Naive thymus-derived CD8-positive, alpha-beta T cell (primary cell): Measurements from ENCODE around the gene RIPK3. TPM values are rescaled to one million over a fixed set of nuclear protein-coding genes. Genes with fewer than 3 reads are reported as not detected.
A peak's percentile ranks its signal among the peaks of the same experiment; 100 is the strongest.
"Not testable (repeated sequence)": the region's sequence is repeated elsewhere in the genome, so short reads cannot be mapped to it uniquely, and the experiment has no call there.

Experiments
- ATAC-seq, 2 donors: fragments of 150-1000 bp; cut with Tn5 transposase in 1 of 2; sonication (Bioruptor Pico), chemical (Tn5 transposase) in 1 of 2; 1 replicate in 1 of 2; 2 replicates in 1 of 2; pipeline ENCODE4 v1.10.0; 2021; ENCODE audit warnings: mild to moderate bottlenecking in 2 of 2, moderate library complexity in 2 of 2
- POLR2A ChIA-PET: fragments of 350-600 bp; sonication (Branson Sonifier 250); formaldehyde crosslinking; loops from one replicate; lab custom pipeline; 2021; ENCODE audit warnings: antibody characterized with exemption; lab: Charles Lee
- DNase-seq, 10 donors: peaks; one replicate each; pipeline versions ENCODE4 v3.0.0 to v3.0.0-alpha.2; 2020 to 2022
- H3K27ac Mint-ChIP-seq, 10 donors: one replicate each; pipeline ENCODE4 v1.8.0; 2020 to 2022; ENCODE audit warnings: mild to moderate bottlenecking in 10 of 10, mixed read lengths in 10 of 10, moderate library complexity in 4 of 10, inconsistent platforms in 1 of 10
- H3K27me3 Mint-ChIP-seq, 5 donors: one replicate each; pipeline ENCODE4 v1.8.0; 2021 to 2022; ENCODE audit warnings: mixed read lengths in 5 of 5
- H3K36me3 Mint-ChIP-seq, 3 donors: one replicate each; pipeline ENCODE4 v1.8.0; 2020 to 2022; ENCODE audit warnings: mixed read lengths in 3 of 3, mild to moderate bottlenecking in 2 of 3, inconsistent platforms in 1 of 3
- H3K4me1 Mint-ChIP-seq, 4 donors: one replicate each; pipeline ENCODE4 v1.8.0; 2021 to 2022; ENCODE audit warnings: mixed read lengths in 4 of 4
- H3K4me3 Mint-ChIP-seq, 10 donors: one replicate each; pipeline ENCODE4 v1.8.0; 2020 to 2022; ENCODE audit warnings: mild to moderate bottlenecking in 10 of 10, mixed read lengths in 10 of 10, moderate library complexity in 6 of 10, inconsistent platforms in 1 of 10
- H3K9me3 Mint-ChIP-seq, 9 donors: one replicate each; pipeline ENCODE4 v1.8.0; 2020 to 2022; ENCODE audit warnings: mixed read lengths in 9 of 9, mild to moderate bottlenecking in 3 of 9, inconsistent platforms in 1 of 9, moderate library complexity in 1 of 9
- polyA plus RNA-seq, 3 donors: library from polyadenylated mRNA; unstranded; fragments of 300-500 nt; fragmentation: Illumina TruSeq; gene quantifications; one replicate each; pipeline ENCODE4 v1.2.3, GENCODE V29; 2021
- total RNA-seq, 8 experiments: library from RNA in 2 of 8; stranded (reverse) in 2 of 8; gene quantifications; one replicate each; pipeline ENCODE4 v1.2.3 and lab custom pipeline; 2021 to 2026

RIPK3 gene
- total and polyA plus RNA-seq, 5 experiments from 2014 or later: 5.3 to 35.8 (median 11.1) TPM

DNA sequence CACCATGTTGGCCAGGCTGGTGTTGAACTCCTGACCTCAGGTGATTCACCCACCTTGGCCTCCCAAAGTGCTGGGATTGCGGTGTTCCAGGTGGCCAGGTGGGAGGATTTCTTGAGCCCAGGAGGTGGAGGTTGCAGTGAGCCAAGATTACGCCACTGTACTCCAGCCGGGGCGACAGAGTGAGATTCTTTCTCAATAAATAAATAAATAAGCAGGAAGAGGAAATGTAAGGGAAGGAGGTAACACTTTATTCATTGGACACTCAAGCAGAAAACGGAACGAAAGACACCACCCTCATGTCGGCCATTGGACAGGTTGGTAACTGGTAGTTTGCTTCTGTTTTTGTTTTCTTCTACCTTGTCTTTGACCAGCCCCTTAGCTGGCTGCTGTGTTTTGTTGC, 15.2 kb upstream of the RIPK3 start:
- Mint-ChIP-seq H3K4me1 (no peaks in the 10 kb centered on the region), H3K9me3 (peaks cover 0 to 3% (median 0%) of the 10 kb centered on the region in 9 donors), H3K27ac (no peak overlapping the region), H3K27me3 (peaks cover 11 to 41% (median 33%) of the 10 kb centered on the region in 5 donors), H3K36me3 (peaks cover 0 to 3% (median 0%) of the 10 kb centered on the region in 3 donors), H3K4me3 (no peak overlapping the region)
- ATAC-seq: no peak
- POLR2A ChIA-PET: no interaction called here
- no peak for DNase-seq

DNA sequence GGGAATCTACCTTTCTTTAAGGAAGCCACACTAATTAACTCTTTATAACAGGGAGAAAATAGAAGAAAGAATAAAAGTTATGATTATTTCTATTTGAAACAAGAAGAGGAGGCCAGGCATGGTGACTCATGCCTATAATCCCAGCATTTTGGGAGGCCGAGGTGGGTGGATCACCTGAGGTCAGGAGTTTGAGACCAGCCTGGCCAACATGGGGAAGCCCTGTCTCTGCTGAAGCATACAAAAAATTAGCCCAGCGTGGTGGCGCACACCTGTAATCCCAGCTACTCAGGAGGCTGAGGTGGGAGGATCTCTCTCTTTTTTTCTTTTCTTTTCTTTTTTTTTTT, 14.7 kb upstream of the RIPK3 start:
- H3K27ac Mint-ChIP-seq, DNase-seq, ATAC-seq, H3K4me1 Mint-ChIP-seq, H3K4me3 Mint-ChIP-seq, H3K9me3 Mint-ChIP-seq, POLR2A ChIA-PET, H3K36me3 Mint-ChIP-seq: not testable (repeated sequence)
- peaks cover 17 to 45% (median 38%) of the 10 kb centered on the region in 5 donors for H3K27me3 Mint-ChIP-seq

DNA sequence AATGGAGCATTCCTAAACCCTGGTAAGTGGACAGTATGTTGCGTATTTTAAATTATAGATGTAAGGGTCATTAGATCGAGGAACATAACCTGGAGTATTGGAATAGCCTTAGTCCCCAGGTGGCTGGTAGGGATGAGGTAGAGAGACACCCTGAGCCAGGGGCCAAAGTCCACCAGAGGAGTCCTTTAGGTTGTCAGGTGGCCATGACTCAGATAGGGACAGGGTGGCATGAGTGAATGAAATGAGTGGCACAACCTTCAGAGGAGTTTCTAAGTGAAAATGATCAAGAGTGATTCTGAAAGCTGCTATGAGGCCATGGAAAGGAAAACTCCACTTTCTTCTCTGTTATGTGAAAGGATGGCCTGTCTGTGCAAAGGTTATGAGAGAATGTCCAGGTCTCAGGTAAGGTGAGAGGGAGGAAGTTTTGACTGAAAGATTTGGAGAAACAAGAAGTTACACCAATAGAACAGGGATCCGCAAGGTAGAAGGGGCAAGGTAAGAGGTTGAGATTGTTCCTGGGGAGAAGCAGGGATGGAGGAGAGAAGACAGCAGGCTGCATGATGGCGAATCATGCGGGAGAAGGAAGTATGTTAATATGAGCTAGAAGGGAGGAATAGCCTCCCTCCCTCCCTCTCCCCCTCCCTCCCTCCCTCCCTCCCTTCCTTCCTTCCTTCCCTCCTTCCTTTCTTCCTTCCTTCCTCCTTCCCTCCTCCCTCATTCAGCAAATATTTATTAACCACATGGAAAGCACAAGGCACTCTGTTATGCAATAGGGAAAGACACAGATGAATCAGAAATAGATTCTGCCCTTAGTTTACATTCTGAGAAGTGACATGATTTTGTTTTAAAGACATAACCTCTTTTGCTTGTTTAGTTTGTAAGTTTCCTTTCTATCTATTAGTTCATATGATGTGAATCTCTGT, 14.0 kb upstream of the RIPK3 start:
- ATAC-seq (no peak), DNase-seq (no peak)
- Mint-ChIP-seq H3K4me1 (no peaks in the 10 kb centered on the region), H3K36me3 (no peaks in the 10 kb centered on the region), H3K9me3 (no peaks in the 10 kb centered on the region), H3K27me3 (peaks cover 19 to 47% (median 43%) of the 10 kb centered on the region in 5 donors), H3K27ac (no peak overlapping the region), H3K4me3 (no peak overlapping the region)
- POLR2A ChIA-PET: no interaction called here

GRCh38 chr14:24351517-24351916, 11.7 kb upstream of the RIPK3 start:
- DNase-seq (no peak), ATAC-seq (no peak)
- no peak overlapping the region for H3K4me3 Mint-ChIP-seq
- H3K27me3 Mint-ChIP-seq: peaks cover 27 to 57% (median 47%) of the 10 kb centered on the region in 5 donors
- POLR2A ChIA-PET: no interaction called here
- H3K9me3 Mint-ChIP-seq: no peaks in the 10 kb centered on the region
- no peaks in the 10 kb centered on the region for H3K36me3 Mint-ChIP-seq
- no peak overlapping the region for H3K27ac Mint-ChIP-seq
- H3K4me1 Mint-ChIP-seq: no peaks in the 10 kb centered on the region

DNA sequence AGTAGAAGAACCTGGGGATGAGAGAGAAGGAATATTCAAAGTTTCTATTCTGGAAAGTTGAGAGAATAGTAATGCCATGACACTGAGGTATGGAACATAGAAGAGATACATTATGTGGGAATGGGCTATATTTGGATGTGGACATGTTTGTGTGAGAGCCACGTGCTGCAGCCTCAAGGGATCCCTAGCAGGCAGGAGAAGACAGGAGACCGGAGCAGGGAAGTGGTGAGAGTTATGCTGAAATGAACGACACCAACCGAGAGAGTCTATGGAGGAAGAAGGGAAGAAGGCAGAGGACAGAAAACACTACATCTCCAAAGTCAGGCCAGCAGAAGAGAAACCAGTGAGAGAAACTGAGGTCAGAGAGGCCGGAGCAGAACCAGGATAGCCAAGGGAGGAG, 10.0 kb upstream of the RIPK3 start:
- DNase-seq: no peak
- POLR2A ChIA-PET: interaction anchor here (0.6 kb wide), 1 partner anchor 315 kb away, joined by 3 read pairs; no protein-coding TSS in a partner anchor
- no peaks in the 10 kb centered on the region for H3K4me1 Mint-ChIP-seq
- H3K27ac Mint-ChIP-seq: no peak overlapping the region
- H3K36me3 Mint-ChIP-seq: no peaks in the 10 kb centered on the region
- no peak for ATAC-seq
- no peak overlapping the region for H3K4me3 Mint-ChIP-seq
- H3K9me3 Mint-ChIP-seq: no peaks in the 10 kb centered on the region
- peaks cover 32 to 64% (median 56%) of the 10 kb centered on the region in 5 donors for H3K27me3 Mint-ChIP-seq

- POLR2A ChIA-PET: no interaction called here
- peaks cover 32 to 65% (median 54%) of the 10 kb centered on the region in 5 donors for H3K27me3 Mint-ChIP-seq
Measured at GRCh38 chr14:24348186-24348585, 8.4 kb upstream of the RIPK3 start.

DNA sequence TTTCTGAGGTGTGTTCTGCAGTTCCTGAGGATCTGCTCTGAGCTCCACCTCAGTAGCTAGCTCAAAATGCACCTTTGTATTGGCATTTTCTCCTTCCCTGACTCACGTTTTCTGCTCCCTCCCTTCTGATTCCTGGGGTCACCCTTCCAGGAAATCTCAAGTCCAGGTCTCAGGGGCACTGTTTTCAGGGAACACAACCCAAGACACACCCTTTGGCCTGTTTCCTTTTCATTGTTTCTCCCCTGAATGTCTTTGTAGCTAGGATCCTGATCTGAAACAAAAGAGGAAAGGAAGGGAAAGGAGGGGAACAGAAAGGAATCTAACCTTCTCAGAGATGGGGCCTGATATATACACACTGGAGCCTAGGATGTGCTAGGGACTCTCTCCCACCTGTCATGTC, 7.3 kb upstream of the RIPK3 start:
- H3K4me1 Mint-ChIP-seq: no peaks in the 10 kb centered on the region
- H3K27me3 Mint-ChIP-seq: peaks cover 27 to 58% (median 43%) of the 10 kb centered on the region in 5 donors
- H3K4me3 Mint-ChIP-seq: no peak overlapping the region
- H3K27ac Mint-ChIP-seq: peak overlapping the region in 1 of 10 donors; percentile 34
- POLR2A ChIA-PET: interaction anchor here (0.6 to 1.1 kb wide), 2 partner anchors 16 to 911 kb away, joined by 3 to 4 read pairs; no protein-coding TSS in a partner anchor
- DNase-seq (no peak), ATAC-seq (no peak)
- H3K9me3 Mint-ChIP-seq: no peaks in the 10 kb centered on the region
- no peaks in the 10 kb centered on the region for H3K36me3 Mint-ChIP-seq

More at GRCh38 chr14:24348186-24348585, 8.4 kb upstream of the RIPK3 start:
- Mint-ChIP-seq H3K4me1 (no peaks in the 10 kb centered on the region), H3K9me3 (no peaks in the 10 kb centered on the region), H3K36me3 (no peaks in the 10 kb centered on the region), H3K4me3 (no peak overlapping the region), H3K27ac (no peak overlapping the region)
- no peak for DNase-seq
- ATAC-seq: no peak

DNA sequence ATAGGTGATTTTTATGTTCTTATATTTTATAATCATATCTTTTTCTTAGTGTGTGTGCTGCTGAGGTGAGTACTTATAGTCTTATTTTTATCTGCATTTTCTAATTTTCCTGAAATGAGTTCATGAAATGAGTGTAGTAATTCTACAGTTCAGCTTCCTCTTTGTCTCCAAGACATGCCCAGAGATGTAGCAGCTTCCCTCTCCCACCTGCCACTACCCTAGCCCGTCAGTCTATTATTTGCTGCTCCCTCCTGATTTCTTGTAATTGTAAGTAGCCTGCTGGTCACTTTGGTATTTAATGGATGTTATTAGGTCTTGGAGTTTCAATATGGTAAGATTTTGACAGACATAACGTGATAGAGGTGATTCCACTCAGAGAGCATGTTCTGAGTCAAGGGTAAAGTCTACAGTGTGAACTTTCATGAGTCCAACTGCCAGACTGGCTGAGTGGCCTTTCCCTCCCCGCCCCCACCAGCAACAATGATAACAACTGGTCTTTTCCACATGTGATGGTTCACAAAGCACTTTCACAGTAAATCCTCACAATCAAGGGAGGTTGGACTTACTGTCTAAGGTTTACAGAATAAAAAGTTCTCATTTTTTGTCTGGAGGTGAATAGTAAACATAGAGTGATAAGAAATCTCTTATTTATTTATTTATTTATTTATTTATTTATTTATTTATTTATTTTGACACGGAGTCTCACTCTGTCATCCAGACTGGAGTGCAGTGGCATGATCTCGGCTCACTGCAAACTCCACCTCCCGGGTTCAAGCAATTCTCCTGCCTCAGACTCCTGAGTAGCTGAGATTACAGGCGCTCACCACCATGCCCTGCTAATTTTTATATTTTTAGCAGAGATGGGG, 4.2 kb upstream of the RIPK3 start:
- Mint-ChIP-seq H3K9me3 (no peaks in the 10 kb centered on the region), H3K27ac (no peak overlapping the region), H3K36me3 (no peaks in the 10 kb centered on the region), H3K4me3 (peak overlapping the region in 1 of 10 donors; percentile 34), H3K4me1 (peaks cover 5 to 10% (median 9%) of the 10 kb centered on the region in 4 donors), H3K27me3 (peaks cover 8 to 30% (median 19%) of the 10 kb centered on the region in 5 donors)
- POLR2A ChIA-PET: interaction anchor here (2.3 kb wide), 1 partner anchor 86 kb away, joined by 7 read pairs; the partner anchor contains the start of genes CBLN3 and KHNYN
- DNase-seq: no peak
- ATAC-seq: no peak

DNA sequence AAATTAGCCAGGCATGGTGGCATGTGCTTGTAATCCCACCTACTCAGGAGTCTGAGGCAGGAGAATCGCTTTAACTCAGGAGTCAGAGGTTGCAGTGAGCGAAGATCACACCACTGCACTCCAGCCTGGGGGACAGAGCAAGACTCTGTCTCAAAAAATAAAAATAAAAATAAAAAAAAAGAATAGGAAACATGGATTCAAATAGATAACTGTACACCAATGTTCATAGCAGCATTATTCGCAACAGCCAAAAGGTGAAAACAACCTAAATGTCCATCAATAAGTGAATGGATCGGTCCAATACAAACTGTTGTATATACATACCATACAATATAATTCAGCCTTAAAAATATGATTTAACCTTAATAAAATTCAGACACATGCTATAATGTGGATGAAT, 3.1 kb upstream of the RIPK3 start:
- no peak for ATAC-seq
- Mint-ChIP-seq H3K4me1 (peaks cover 8 to 20% (median 18%) of the 10 kb centered on the region in 4 donors), H3K36me3 (peaks cover 0 to 8% (median 0%) of the 10 kb centered on the region in 3 donors), H3K4me3 (no peak overlapping the region), H3K9me3 (no peaks in the 10 kb centered on the region), H3K27me3 (peaks cover 5 to 29% (median 13%) of the 10 kb centered on the region in 5 donors), H3K27ac (no peak overlapping the region)
- no peak for DNase-seq
- POLR2A ChIA-PET: interaction anchor here (7.0 kb wide), 1 partner anchor 88 kb away, joined by 53 read pairs; the partner anchor contains the start of genes CBLN3 and KHNYN

- H3K4me1 Mint-ChIP-seq: peaks cover 9 to 29% (median 25%) of the 10 kb centered on the region in 4 donors
- no peaks in the 10 kb centered on the region for H3K9me3 Mint-ChIP-seq
- POLR2A ChIA-PET: interaction anchor here (0.7 to 7.0 kb wide), 4 partner anchors 29 to 99 kb away, joined by 3 to 53 read pairs (median 4); partner anchors contain the start of genes CBLN3, KHNYN, LTB4R and RABGGTA
- ATAC-seq (no peak), DNase-seq (no peak)
- H3K4me3 Mint-ChIP-seq: peak overlapping the region in 4 of 10 donors; percentile 88 to 98 (median 96)
- peaks cover 0 to 29% (median 7%) of the 10 kb centered on the region in 3 donors for H3K36me3 Mint-ChIP-seq
- H3K27me3 Mint-ChIP-seq: peaks cover 2 to 18% (median 11%) of the 10 kb centered on the region in 5 donors
- peak overlapping the region in 2 of 10 donors; percentile 59 to 93 for H3K27ac Mint-ChIP-seq
Measured at GRCh38 chr14:24340606-24341005, 815 bp upstream of the RIPK3 start.

DNA sequence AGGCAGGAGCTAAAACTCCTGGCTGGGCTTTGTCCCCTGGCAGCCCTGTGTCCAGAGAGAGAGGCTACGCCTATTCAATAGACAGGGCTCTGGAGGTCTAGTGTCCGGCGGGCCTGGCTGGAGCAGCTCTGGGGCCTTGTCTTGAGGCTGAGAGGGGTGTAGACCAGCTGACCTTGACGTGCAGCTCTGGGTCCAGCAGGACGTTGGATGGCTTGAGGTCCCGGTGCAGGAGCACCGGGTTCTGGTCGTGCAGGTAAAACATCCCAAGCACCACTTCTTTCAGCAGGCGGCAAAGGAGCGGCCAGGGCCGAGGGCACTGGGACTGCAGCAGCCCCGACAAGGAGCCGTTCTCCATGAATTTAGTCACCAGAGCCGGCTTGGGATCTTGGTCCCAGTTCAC, 948 bp downstream of the RIPK3 start:
- no peak for ATAC-seq
- Mint-ChIP-seq H3K36me3 (peaks cover 0 to 31% (median 7%) of the 10 kb centered on the region in 3 donors), H3K27me3 (peaks cover 6 to 14% (median 11%) of the 10 kb centered on the region in 5 donors), H3K9me3 (no peaks in the 10 kb centered on the region), H3K27ac (peak overlapping the region in 4 of 10 donors; percentile 48 to 98 (median 71)), H3K4me3 (peak overlapping the region; percentile 88 to 98 (median 96)), H3K4me1 (peaks cover 12 to 44% (median 36%) of the 10 kb centered on the region in 4 donors)
- POLR2A ChIA-PET: interaction anchor here (0.6 to 7.0 kb wide), 7 partner anchors 25 to 103 kb away, joined by 3 to 53 read pairs (median 4); partner anchors contain the start of genes CBLN3, KHNYN, LTB4R and SDR39U1
- no peak for DNase-seq

GRCh38 chr14:24337824-24338175, 2.0 kb downstream of the RIPK3 start:
- POLR2A ChIA-PET: interaction anchor here (7.0 kb wide), 1 partner anchor 93 kb away, joined by 53 read pairs; the partner anchor contains the start of genes CBLN3 and KHNYN
- peaks cover 6 to 22% (median 12%) of the 10 kb centered on the region in 5 donors for H3K27me3 Mint-ChIP-seq

More at GRCh38 chr14:24337824-24338175, 2.0 kb downstream of the RIPK3 start:
- H3K4me1 Mint-ChIP-seq: peaks cover 12 to 51% (median 43%) of the 10 kb centered on the region in 4 donors
- DNase-seq: no peak
- H3K4me3 Mint-ChIP-seq: peak overlapping the region in 7 of 10 donors; percentile 24 to 98 (median 88)
- peak overlapping the region in 4 of 10 donors; percentile 2 to 79 (median 44) for H3K27ac Mint-ChIP-seq
- ATAC-seq: no peak
- H3K9me3 Mint-ChIP-seq: no peaks in the 10 kb centered on the region
- peaks cover 0 to 31% (median 7%) of the 10 kb centered on the region in 3 donors for H3K36me3 Mint-ChIP-seq
